H9 (cell line): ENCODE data around the gene PMM2. TPM values are rescaled to one million over a fixed set of nuclear protein-coding genes. Genes with fewer than 3 reads are reported as not detected.
A peak's percentile ranks its signal among the peaks of the same experiment; 100 is the strongest.
"Not testable (repeated sequence)": the region's sequence is repeated elsewhere in the genome, so short reads cannot be mapped to it uniquely, and the experiment has no call there.

Source experiments
- DNase-seq: peaks from one replicate; pipeline ENCODE4 v3.0.0-alpha.2; 2017
- H2AFZ ChIP-seq: one replicate; pipeline ENCODE4 v1.6.1; 2013; ENCODE audit warnings: mild to moderate bottlenecking, low read length, control low read depth, moderate library complexity
- H2AK5ac ChIP-seq: 2 replicates; pipeline ENCODE4 v1.6.1; 2013; ENCODE audit warnings: low read length, control low read depth, mixed read lengths; ENCODE audit not compliant: insufficient read length
- H2BK120ac ChIP-seq: one replicate; pipeline ENCODE4 v1.6.1; 2013; ENCODE audit warnings: low read depth, mild to moderate bottlenecking, low read length, control low read depth, inconsistent platforms; ENCODE audit not compliant: poor library complexity, severe bottlenecking
- H2BK12ac ChIP-seq: 2 replicates; pipeline ENCODE4 v1.6.1; 2013; ENCODE audit warnings: low read length, control low read depth, mixed read lengths, low read depth; ENCODE audit not compliant: insufficient read length
- H2BK15ac ChIP-seq: 2 replicates; pipeline ENCODE4 v1.6.1; 2013; ENCODE audit warnings: low read depth, low read length, control low read depth
- H2BK20ac ChIP-seq: one replicate; pipeline ENCODE4 v1.6.1; 2013; ENCODE audit warnings: low read depth, mild to moderate bottlenecking, low read length, control low read depth, inconsistent platforms; ENCODE audit not compliant: poor library complexity, severe bottlenecking
- H2BK5ac ChIP-seq: 2 replicates; pipeline ENCODE4 v1.6.1; 2013; ENCODE audit warnings: low read length, control low read depth, mixed read lengths; ENCODE audit not compliant: insufficient read length
- H3K14ac ChIP-seq: 2 replicates; pipeline ENCODE4 v1.6.1; 2013; ENCODE audit warnings: low read length, control low read depth; ENCODE audit not compliant: insufficient read depth
- H3K18ac ChIP-seq: 2 replicates; pipeline ENCODE4 v1.6.1; 2013; ENCODE audit warnings: low read depth, mild to moderate bottlenecking, mixed read lengths, low read length, control low read depth; ENCODE audit not compliant: insufficient read length
- H3K23ac ChIP-seq: 2 replicates; pipeline ENCODE4 v1.6.1; 2013; ENCODE audit warnings: low read length, control low read depth, mixed read lengths, low read depth; ENCODE audit not compliant: insufficient read length
- H3K23me2 ChIP-seq: 2 replicates; pipeline ENCODE4 v1.6.1; 2013; ENCODE audit warnings: low read depth, mild to moderate bottlenecking, mixed read lengths, low read length, control low read depth; ENCODE audit not compliant: insufficient read length, poor library complexity, severe bottlenecking
- H3K27ac ChIP-seq: 2 replicates; pipeline ENCODE4 v1.5.1; 2013; ENCODE audit warnings: low read length, control low read depth, mixed read lengths, low read depth; ENCODE audit not compliant: insufficient read length
- H3K27me3 ChIP-seq: 2 replicates; pipeline ENCODE4 v1.6.1; 2013; ENCODE audit warnings: low read length, control low read depth, inconsistent platforms; ENCODE audit not compliant: insufficient read depth
- H3K4ac ChIP-seq: 2 replicates; pipeline ENCODE4 v1.6.1; 2013; ENCODE audit warnings: low read depth, mild to moderate bottlenecking, control low read depth, inconsistent platforms, low read length, moderate library complexity
- H3K4me1 ChIP-seq: 2 replicates; pipeline ENCODE4 v1.6.1; 2013; ENCODE audit warnings: low read length, control low read depth, inconsistent platforms; ENCODE audit not compliant: insufficient read depth
- H3K4me2 ChIP-seq: 2 replicates; pipeline ENCODE4 v1.6.1; 2013; ENCODE audit warnings: low read length, control low read depth, mixed read lengths; ENCODE audit not compliant: insufficient read length, insufficient read depth
- H3K56ac ChIP-seq: 2 replicates; pipeline ENCODE4 v1.6.1; 2013; ENCODE audit warnings: low read depth, mild to moderate bottlenecking, mixed read lengths, low read length, control low read depth; ENCODE audit not compliant: insufficient read length
- H3K79me1 ChIP-seq: 2 replicates; pipeline ENCODE4 v1.6.1; 2013; ENCODE audit warnings: low read depth, mild to moderate bottlenecking, moderate library complexity, low read length, control low read depth, inconsistent platforms; ENCODE audit not compliant: insufficient read depth, poor library complexity, severe bottlenecking
- H3K79me2 ChIP-seq: 2 replicates; pipeline ENCODE4 v1.6.1; 2013; ENCODE audit warnings: low read length, control low read depth, inconsistent platforms; ENCODE audit not compliant: insufficient read depth
- H3K9ac ChIP-seq: 2 replicates; pipeline ENCODE4 v1.6.1; 2013; ENCODE audit warnings: low read length, control low read depth, mixed read lengths; ENCODE audit not compliant: insufficient read length; ENCODE audit errors: extremely low read depth
- H3K9me3 ChIP-seq: one replicate; pipeline ENCODE4 v1.6.1; 2013; ENCODE audit warnings: low read depth, low read length, inconsistent platforms; ENCODE audit not compliant: control insufficient read depth
- H3T11ph ChIP-seq: one replicate; pipeline ENCODE4 v1.6.1; 2013; ENCODE audit warnings: mild to moderate bottlenecking, low read length, control low read depth, inconsistent platforms
- H4K20me1 ChIP-seq: one replicate; pipeline ENCODE4 v1.6.1; 2013; ENCODE audit not compliant: control insufficient read depth, insufficient read length, insufficient read depth
- H4K5ac ChIP-seq: 2 replicates; pipeline ENCODE4 v1.6.1; 2013; ENCODE audit warnings: low read depth, mild to moderate bottlenecking, mixed read lengths, low read length, control low read depth; ENCODE audit not compliant: insufficient read length
- H4K8ac ChIP-seq: replicated peaks from 2 replicates; pipeline ENCODE4 v1.6.1; 2013; ENCODE audit warnings: low read length, control low read depth, mixed read lengths, low read depth; ENCODE audit not compliant: insufficient read length
- H4K91ac ChIP-seq: 2 replicates; pipeline ENCODE4 v1.6.1; 2013; ENCODE audit warnings: low read depth, mild to moderate bottlenecking, moderate library complexity, mixed read lengths, low read length, control low read depth; ENCODE audit not compliant: insufficient read length
- H3K27ac Mint-ChIP-seq, 3 experiments: 2 replicates in 2 of 3; 3 replicates in 1 of 3; pipeline ENCODE4 v1.8.0; 2020 to 2021; ENCODE audit warnings: mixed read lengths in 3 of 3, mild to moderate bottlenecking in 1 of 3, moderate library complexity in 1 of 3
- H3K27me3 Mint-ChIP-seq: 2 replicates; pipeline ENCODE4 v1.8.0; 2021; ENCODE audit warnings: low read depth, mild to moderate bottlenecking, moderate library complexity, mixed read lengths
- H3K36me3 Mint-ChIP-seq, 3 experiments: 2 replicates in 2 of 3; 3 replicates in 1 of 3; pipeline ENCODE4 v1.8.0; 2020 to 2021; ENCODE audit warnings: low read depth in 3 of 3, mixed read lengths in 3 of 3; ENCODE audit not compliant: insufficient read depth in 1 of 3
- H3K4me1 Mint-ChIP-seq, 2 experiments: 2 replicates each; pipeline ENCODE4 v1.8.0; 2020; ENCODE audit warnings: mixed read lengths in 2 of 2
- H3K4me3 Mint-ChIP-seq, 2 experiments: 2 replicates in 1 of 2; 3 replicates in 1 of 2; pipeline ENCODE4 v1.8.0; 2020 to 2021; ENCODE audit warnings: mild to moderate bottlenecking in 2 of 2, mixed read lengths in 2 of 2, moderate library complexity in 1 of 2
- H3K9me3 Mint-ChIP-seq, 2 experiments: 2 replicates in 1 of 2; 3 replicates in 1 of 2; pipeline ENCODE4 v1.8.0; 2020; ENCODE audit warnings: mild to moderate bottlenecking in 2 of 2, mixed read lengths in 2 of 2, moderate library complexity in 1 of 2
- WGBS: extraction: QIAGEN DNeasy Blood & Tissue Kit; methylation state at CpG from one replicate; pipeline ENCODE4 v1.1.7; 2013; ENCODE audit warnings: missing lambda C conversion rate, low lambda C conversion rate, mixed read lengths; ENCODE audit not compliant: insufficient read length; ENCODE audit errors: extremely low coverage; 5-methylcytosine and 5-hydroxymethylcytosine counted together
- total RNA-seq: library from RNA; stranded (reverse); gene quantifications from 2 replicates; pipeline ENCODE4 v1.2.1, GENCODE V29; 2021
- TF ChIP-seq, protein P1 (sequence below): fragments of 200-600 bp; sonication (generic); conservative IDR thresholded peaks from 3 replicates; pipeline ENCODE4 v1.8.0; 2021; ENCODE audit warnings: antibody characterized with exemption, mild to moderate bottlenecking

The PMM2 gene
- total RNA-seq, 1 experiment from 2014 or later, result 82.7 TPM

- Histone ChIP-seq H3K4me2 (peak overlapping the region; percentile 68), H3K79me1 (no peaks in the 10 kb centered on the region), H3K4me1 (peaks cover 11% of the 10 kb centered on the region; the same call in 1 of the 2 replicates), H3K4ac (no peak overlapping the region; the same call in 1 of the 2 replicates), H4K91ac (no peak overlapping the region), H3K14ac (peak overlapping the region; percentile 53; the same call in 1 of the 2 replicates), H3K27me3 (no peaks in the 10 kb centered on the region), H2BK20ac (no peak overlapping the region), H2BK120ac (no peak overlapping the region), H4K20me1 (no peaks in the 10 kb centered on the region), H3K23ac (no peak overlapping the region), H2AFZ (no peak overlapping the region), H4K5ac (no peak overlapping the region), H3K56ac (no peak overlapping the region), H3K79me2 (peaks cover 24% of the 10 kb centered on the region; the same call in 1 of the 2 replicates), H2BK12ac (no peak overlapping the region), H2BK15ac (no peak overlapping the region), H2BK5ac (no peak overlapping the region), H3K27ac (no peak overlapping the region), H3K23me2 (peaks cover 15% of the 10 kb centered on the region), H2AK5ac (no peak overlapping the region), H3K9me3 (no peaks in the 10 kb centered on the region), H3T11ph (no peak overlapping the region), H4K8ac (no peak overlapping the region), H3K9ac (peak overlapping the region; percentile 73), H3K18ac (peak overlapping the region; percentile 58)
- H3K4me1 Mint-ChIP-seq, result peaks cover 33 to 34% of the 10 kb centered on the region in 2 experiments
- H3K27me3 Mint-ChIP-seq, result peaks cover 2% of the 10 kb centered on the region; the same call in 1 of the 2 replicates
- peak overlapping the region; percentile 72 to 84 for H3K4me3 Mint-ChIP-seq
- no CpG with 5 or more reads among the region's 37 CpGs for WGBS
- peak; percentile 74 for DNase-seq
- H3K36me3 Mint-ChIP-seq, result peaks cover under 1 to 5% (median 4%) of the 10 kb centered on the region in 3 experiments; a peak in 6 of 7 replicates
- TF ChIP-seq, protein P1, sequence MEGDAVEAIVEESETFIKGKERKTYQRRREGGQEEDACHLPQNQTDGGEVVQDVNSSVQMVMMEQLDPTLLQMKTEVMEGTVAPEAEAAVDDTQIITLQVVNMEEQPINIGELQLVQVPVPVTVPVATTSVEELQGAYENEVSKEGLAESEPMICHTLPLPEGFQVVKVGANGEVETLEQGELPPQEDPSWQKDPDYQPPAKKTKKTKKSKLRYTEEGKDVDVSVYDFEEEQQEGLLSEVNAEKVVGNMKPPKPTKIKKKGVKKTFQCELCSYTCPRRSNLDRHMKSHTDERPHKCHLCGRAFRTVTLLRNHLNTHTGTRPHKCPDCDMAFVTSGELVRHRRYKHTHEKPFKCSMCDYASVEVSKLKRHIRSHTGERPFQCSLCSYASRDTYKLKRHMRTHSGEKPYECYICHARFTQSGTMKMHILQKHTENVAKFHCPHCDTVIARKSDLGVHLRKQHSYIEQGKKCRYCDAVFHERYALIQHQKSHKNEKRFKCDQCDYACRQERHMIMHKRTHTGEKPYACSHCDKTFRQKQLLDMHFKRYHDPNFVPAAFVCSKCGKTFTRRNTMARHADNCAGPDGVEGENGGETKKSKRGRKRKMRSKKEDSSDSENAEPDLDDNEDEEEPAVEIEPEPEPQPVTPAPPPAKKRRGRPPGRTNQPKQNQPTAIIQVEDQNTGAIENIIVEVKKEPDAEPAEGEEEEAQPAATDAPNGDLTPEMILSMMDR, result peak; percentile 44
- H3K9me3 Mint-ChIP-seq, result no peaks in the 10 kb centered on the region; a peak in 2 of 5 replicates
- H3K27ac Mint-ChIP-seq, result peak overlapping the region; percentile 85 to 92 (median 88); a peak in 6 of 7 replicates
These were observed 71.8 kb downstream of the PMM2 start for GRCh38 chr16:8869212-8869987.

GRCh38 chr16:8869988-8870241, 72.3 kb downstream of the PMM2 start:
- not testable (repeated sequence) for H3T11ph ChIP-seq, H3K9me3 ChIP-seq, H2BK12ac ChIP-seq, H3K56ac ChIP-seq, DNase-seq, H2BK20ac ChIP-seq, H2BK5ac ChIP-seq, H3K36me3 Mint-ChIP-seq, H3K4ac ChIP-seq, H3K79me1 ChIP-seq, H4K8ac ChIP-seq, H2BK15ac ChIP-seq, H3K27me3 Mint-ChIP-seq, H3K4me1 ChIP-seq, H3K9ac ChIP-seq, H2AK5ac ChIP-seq, H3K14ac ChIP-seq, H3K27ac Mint-ChIP-seq, H4K20me1 ChIP-seq, H3K4me2 ChIP-seq, H2AFZ ChIP-seq, H4K91ac ChIP-seq, H3K18ac ChIP-seq, H4K5ac ChIP-seq, H3K27me3 ChIP-seq, H3K27ac ChIP-seq, H2BK120ac ChIP-seq, H3K23ac ChIP-seq, H3K9me3 Mint-ChIP-seq
- Mint-ChIP-seq H3K4me1 (peaks cover 30 to 31% of the 10 kb centered on the region in 2 experiments), H3K4me3 (peak overlapping the region in 1 of 2 experiments; percentile 44; a peak in 1 of 5 replicates)
- Histone ChIP-seq H3K23me2 (peaks cover 15% of the 10 kb centered on the region), H3K79me2 (peaks cover 19% of the 10 kb centered on the region; the same call in 1 of the 2 replicates)
- WGBS, result no CpG with 5 or more reads among the region's 10 CpGs
